Measurements from ENCODE around the gene FAM120B.
A peak's percentile ranks its signal among the peaks of the same experiment; 100 is the strongest.

Gene FAM120B

GRCh38 chr6:170429450-170429849 is 122.9 kb downstream of the FAM120B start:
- no peak for DNase-seq

- no peak for DNase-seq
Measured at GRCh38 chr6:170433163-170434116, 126.9 kb downstream of the FAM120B start.

- DNase-seq, result no peak
Measured at GRCh38 chr6:170434117-170434820, 127.7 kb downstream of the FAM120B start.

- DNase-seq, result no peak
Measured at GRCh38 chr6:170434821-170435155, 128.2 kb downstream of the FAM120B start.

- no peak for DNase-seq
Measured at GRCh38 chr6:170435766-170436165, 129.2 kb downstream of the FAM120B start.

GRCh38 chr6:170436209-170436809 is 129.8 kb downstream of the FAM120B start:
- no peak for DNase-seq

- no peak for DNase-seq
Measured at GRCh38 chr6:170437719-170438401, 131.3 kb downstream of the FAM120B start.

- peak; percentile 16 for DNase-seq
Measured at GRCh38 chr6:170438402-170438753, 131.8 kb downstream of the FAM120B start.

GRCh38 chr6:170438861-170439260 is 132.3 kb downstream of the FAM120B start:
- DNase-seq, result no peak

GRCh38 chr6:170439366-170440361 is 133.1 kb downstream of the FAM120B start:
- DNase-seq, result no peak

GRCh38 chr6:170440437-170440836 is 133.9 kb downstream of the FAM120B start:
- no peak for DNase-seq

GRCh38 chr6:170441316-170441715 is 134.8 kb downstream of the FAM120B start:
- no peak for DNase-seq

- DNase-seq, result no peak
Measured at GRCh38 chr6:170442596-170442995, 136.0 kb downstream of the FAM120B start.

GRCh38 chr6:170443151-170443662 is 136.6 kb downstream of the FAM120B start:
- no peak for DNase-seq

GRCh38 chr6:170444056-170444591 is 137.6 kb downstream of the FAM120B start:
- DNase-seq, result peak; percentile 22

- no peak for DNase-seq
Measured at GRCh38 chr6:170444811-170445211, 138.3 kb downstream of the FAM120B start.

GRCh38 chr6:170445487-170445886 is 138.9 kb downstream of the FAM120B start:
- no peak for DNase-seq

GRCh38 chr6:170445971-170446370 is 139.4 kb downstream of the FAM120B start:
- no peak for DNase-seq

- DNase-seq, result no peak
Measured at GRCh38 chr6:170446841-170447560, 140.4 kb downstream of the FAM120B start.

- no peak for DNase-seq
Measured at GRCh38 chr6:170447561-170447930, 141.0 kb downstream of the FAM120B start.

GRCh38 chr6:170448317-170448716 is 141.8 kb downstream of the FAM120B start:
- no peak for DNase-seq

Data from CD4-positive, alpha-beta T cell treated with Interleukin-12 subunit alpha and Interleukin-12 subunit beta, for 1 hour (primary cell).